ES-I3 (cell line): ENCODE data around the gene MMP23B.
"Not testable (repeated sequence)": the region's sequence is repeated elsewhere in the genome, so short reads cannot be mapped to it uniquely, and the experiment has no call there.

Experiments
- H3K36me3 ChIP-seq: 2 replicates; pipeline ENCODE4 v1.6.1; 2013; ENCODE audit warnings: mild to moderate bottlenecking, low read length, control low read depth, moderate library complexity; ENCODE audit not compliant: insufficient read depth
- H3K4me1 ChIP-seq: 2 replicates; pipeline ENCODE4 v1.6.1; 2013; ENCODE audit warnings: mild to moderate bottlenecking, control low read depth, low read length; ENCODE audit not compliant: insufficient read depth
- H3K9ac ChIP-seq: 2 replicates; pipeline ENCODE4 v1.6.1; 2013; ENCODE audit warnings: low read depth, mild to moderate bottlenecking, low read length, moderate library complexity
- H3K9me3 ChIP-seq: 2 replicates; pipeline ENCODE4 v1.6.1; 2013; ENCODE audit warnings: mild to moderate bottlenecking, low read length, moderate library complexity; ENCODE audit not compliant: control insufficient read depth, insufficient read depth

MMP23B gene

GRCh38 chr1:1631782-1632420, at the start of gene MMP23B:
Gene MMP23B, plus strand, starts transcription at chr1:1632173. Its CDS starts 46 bp downstream, at chr1:1632219.
- Histone ChIP-seq H3K9me3 (no peaks in the 10 kb centered on the region), H3K36me3 (no peaks in the 10 kb centered on the region), H3K9ac (peak within 1 kb of the TSS; percentile 54), H3K4me1 (no peaks in the 10 kb centered on the region)

- Histone ChIP-seq H3K9ac (no peak overlapping the region), H3K36me3 (no peaks in the 10 kb centered on the region), H3K9me3 (no peaks in the 10 kb centered on the region), H3K4me1 (no peaks in the 10 kb centered on the region)
Measured at GRCh38 chr1:1582585-1583346, 49.2 kb upstream of the MMP23B start.

GRCh38 chr1:1583347-1584010, 48.5 kb upstream of the MMP23B start:
- Histone ChIP-seq H3K9ac (no peak overlapping the region), H3K4me1 (no peaks in the 10 kb centered on the region), H3K9me3 (no peaks in the 10 kb centered on the region), H3K36me3 (no peaks in the 10 kb centered on the region)

GRCh38 chr1:1591452-1591851, 40.5 kb upstream of the MMP23B start:
- Histone ChIP-seq H3K9ac (no peak overlapping the region), H3K36me3 (no peaks in the 10 kb centered on the region), H3K4me1 (peaks cover 3% of the 10 kb centered on the region), H3K9me3 (no peaks in the 10 kb centered on the region)

GRCh38 chr1:1593834-1594601, 38.0 kb upstream of the MMP23B start:
- no peaks in the 10 kb centered on the region for H3K9me3 ChIP-seq
- H3K36me3 ChIP-seq, result no peaks in the 10 kb centered on the region
- H3K4me1 ChIP-seq, result peaks cover 12% of the 10 kb centered on the region
- no peak overlapping the region for H3K9ac ChIP-seq

- H3K9ac ChIP-seq, result no peak overlapping the region
- H3K36me3 ChIP-seq, result no peaks in the 10 kb centered on the region
- H3K4me1 ChIP-seq, result peaks cover 12% of the 10 kb centered on the region
- no peaks in the 10 kb centered on the region for H3K9me3 ChIP-seq
Measured at GRCh38 chr1:1594602-1595260, 37.2 kb upstream of the MMP23B start.

- not testable (repeated sequence) for H3K36me3 ChIP-seq, H3K9me3 ChIP-seq, H3K9ac ChIP-seq
- peaks cover 12% of the 10 kb centered on the region for H3K4me1 ChIP-seq
Measured at GRCh38 chr1:1595341-1595740, 36.6 kb upstream of the MMP23B start.

- no peaks in the 10 kb centered on the region for H3K9me3 ChIP-seq
- H3K4me1 ChIP-seq, result peaks cover 12% of the 10 kb centered on the region
- H3K9ac ChIP-seq, result no peak overlapping the region; the same call in 1 of the 2 replicates
- H3K36me3 ChIP-seq, result no peaks in the 10 kb centered on the region
Measured at GRCh38 chr1:1596493-1597274, 35.3 kb upstream of the MMP23B start.

- no peak overlapping the region for H3K9ac ChIP-seq
- H3K4me1 ChIP-seq, result peaks cover 12% of the 10 kb centered on the region
- H3K9me3 ChIP-seq, result no peaks in the 10 kb centered on the region
- H3K36me3 ChIP-seq, result no peaks in the 10 kb centered on the region
Measured at GRCh38 chr1:1597275-1597930, 34.6 kb upstream of the MMP23B start.

GRCh38 chr1:1598051-1598719, 33.8 kb upstream of the MMP23B start:
- no peaks in the 10 kb centered on the region for H3K36me3 ChIP-seq
- H3K9ac ChIP-seq, result no peak overlapping the region
- no peaks in the 10 kb centered on the region for H3K9me3 ChIP-seq
- peaks cover 12% of the 10 kb centered on the region for H3K4me1 ChIP-seq

- H3K4me1 ChIP-seq, result peaks cover 12% of the 10 kb centered on the region
- no peak overlapping the region for H3K9ac ChIP-seq
- no peaks in the 10 kb centered on the region for H3K36me3 ChIP-seq
- no peaks in the 10 kb centered on the region for H3K9me3 ChIP-seq
Measured at GRCh38 chr1:1598720-1599029, 33.3 kb upstream of the MMP23B start.

- H3K9me3 ChIP-seq, result no peaks in the 10 kb centered on the region
- H3K9ac ChIP-seq, result peak overlapping the region; percentile 53
- H3K36me3 ChIP-seq, result no peaks in the 10 kb centered on the region
- peaks cover 12% of the 10 kb centered on the region for H3K4me1 ChIP-seq
Measured at GRCh38 chr1:1599030-1599934, 32.7 kb upstream of the MMP23B start.
